Tibial nerve (tissue), 4 donors: ENCODE results near the gene SLC39A10. TPM values are rescaled to one million over a fixed set of nuclear protein-coding genes. Genes with fewer than 3 reads are reported as not detected.

Experiments used
- DNase-seq, 2 donors: peaks; one replicate each; pipeline ENCODE4 v3.0.0-alpha.2; 2019; ENCODE audit warnings: low spot score in 2 of 2
- H3K27ac ChIP-seq, 4 donors: fragments of 200-600 bp; sonication (generic) in 3 of 4; one replicate each; pipeline ENCODE4 v1.5.1; 2017 to 2019; ENCODE audit warnings: mild to moderate bottlenecking in 1 of 4
- H3K27me3 ChIP-seq, 2 donors: fragments of 200-600 bp; sonication (generic) in 1 of 2; one replicate each; pipeline versions ENCODE4 v1.5.1 to v1.6.0; 2017 to 2019
- H3K36me3 ChIP-seq, 3 donors: fragments of 200-600 bp; sonication (generic); one replicate each; pipeline ENCODE4 v1.5.1; 2018 to 2019
- H3K4me1 ChIP-seq, 4 donors: fragments of 200-600 bp; sonication (generic) in 3 of 4; one replicate each; pipeline ENCODE4 v1.5.1; 2017 to 2019
- H3K4me3 ChIP-seq, 4 donors: fragments of 200-600 bp; sonication (generic) in 3 of 4; one replicate each; pipeline ENCODE4 v1.5.1; 2017 to 2019; ENCODE audit warnings: mild to moderate bottlenecking in 1 of 4, moderate library complexity in 1 of 4
- H3K9me3 ChIP-seq, 4 donors: fragments of 200-600 bp; sonication (generic) in 3 of 4; one replicate each; pipeline ENCODE4 v1.5.1; 2017 to 2019
- EP300 ChIP-seq, 2 donors: sonication (generic); formaldehyde crosslinking; IDR thresholded peaks; one replicate each; pipeline ENCODE4 v1.6.1; 2017; ENCODE audit warnings: antibody characterized with exemption in 2 of 2, mild to moderate bottlenecking in 1 of 2
- POLR2A ChIP-seq, 2 donors: fragments of 450-650 bp; IDR thresholded peaks; one replicate each; pipeline ENCODE4 v1.6.1; 2017; ENCODE audit warnings: antibody characterized with exemption in 2 of 2, mild to moderate bottlenecking in 2 of 2, moderate library complexity in 2 of 2
- WGBS, 2 donors: methylation state at CpG; one replicate each; pipeline ENCODE4 v1.1.5; 2018; 5-methylcytosine and 5-hydroxymethylcytosine counted together
- total RNA-seq, 4 donors: library from RNA; depleted of rRNA; stranded (reverse); fragments of >200 nt; gene quantifications; one replicate each; pipeline ENCODE4 v1.1.0, GENCODE V29; 2016
- TF ChIP-seq, protein P1 (sequence below), 5 experiments: fragments of 200-600 bp in 3 of 5; fragments of 450-650 bp in 2 of 5; sonication (generic) in 3 of 5; IDR thresholded peaks; one replicate each; pipeline ENCODE4 v1.5.1; 2016 to 2019; ENCODE audit warnings: antibody characterized with exemption in 5 of 5, mild to moderate bottlenecking in 3 of 5, moderate library complexity in 2 of 5

Gene SLC39A10
- total RNA-seq, 4 donors from 2014 or later = 17.7 to 24.9 (median 20.7) TPM

DNA sequence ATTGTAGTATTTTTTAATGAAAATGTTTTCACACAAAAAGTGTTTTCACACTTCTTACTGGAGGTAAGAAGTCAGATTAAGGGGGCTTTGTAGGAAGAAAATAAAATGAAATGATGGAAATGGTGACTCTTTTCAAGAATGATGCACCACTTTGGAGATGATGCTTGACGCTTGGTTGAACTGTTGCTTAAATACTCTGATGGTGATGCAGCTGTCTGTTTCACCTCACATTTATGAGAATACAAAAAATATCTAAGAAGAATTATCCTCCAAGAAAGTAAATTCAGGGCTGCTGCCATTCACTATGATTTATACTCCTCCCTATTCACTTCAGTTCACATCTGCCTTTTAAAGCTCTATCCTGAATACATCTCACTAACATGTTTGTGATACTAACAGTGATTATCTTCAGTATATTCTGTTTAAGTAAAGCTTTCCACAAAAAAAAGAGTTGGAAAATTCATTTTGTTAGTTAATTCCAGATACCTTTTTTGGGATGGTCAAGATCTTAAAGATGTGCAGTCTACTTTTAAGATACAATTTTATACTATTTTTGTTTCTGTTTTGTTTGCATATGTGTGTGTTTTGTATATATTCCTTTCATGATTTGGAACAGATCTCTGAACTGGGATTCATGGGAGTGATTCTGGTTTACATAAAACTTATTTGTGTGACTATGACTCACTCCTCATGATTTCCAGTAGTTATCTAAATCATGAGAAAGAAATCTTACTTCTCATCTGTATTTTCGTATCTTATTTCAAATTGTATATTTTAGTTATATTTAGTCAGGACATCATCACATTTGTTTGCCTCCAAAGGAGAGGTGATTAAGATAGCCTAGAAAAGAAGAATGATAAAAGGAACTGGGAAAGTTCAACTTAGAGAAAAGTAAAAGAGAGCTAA lies 53.1 kb downstream of the SLC39A10 start:
- H3K9me3 ChIP-seq = no peaks in the 10 kb centered on the region
- no peaks in the 10 kb centered on the region for H3K27me3 ChIP-seq
- H3K27ac ChIP-seq = no peak overlapping the region
- DNase-seq = no peak
- 87 to 89% methylated on average over 2 of the region's 2 CpGs for WGBS, 2 donors
- no peaks in the 10 kb centered on the region for H3K4me1 ChIP-seq
- TF ChIP-seq POLR2A (IDR thresholded peaks at IDR 0.05) = no peak
- no peak for TF ChIP-seq EP300 (IDR thresholded peaks at IDR 0.05)
- TF ChIP-seq, protein P1, sequence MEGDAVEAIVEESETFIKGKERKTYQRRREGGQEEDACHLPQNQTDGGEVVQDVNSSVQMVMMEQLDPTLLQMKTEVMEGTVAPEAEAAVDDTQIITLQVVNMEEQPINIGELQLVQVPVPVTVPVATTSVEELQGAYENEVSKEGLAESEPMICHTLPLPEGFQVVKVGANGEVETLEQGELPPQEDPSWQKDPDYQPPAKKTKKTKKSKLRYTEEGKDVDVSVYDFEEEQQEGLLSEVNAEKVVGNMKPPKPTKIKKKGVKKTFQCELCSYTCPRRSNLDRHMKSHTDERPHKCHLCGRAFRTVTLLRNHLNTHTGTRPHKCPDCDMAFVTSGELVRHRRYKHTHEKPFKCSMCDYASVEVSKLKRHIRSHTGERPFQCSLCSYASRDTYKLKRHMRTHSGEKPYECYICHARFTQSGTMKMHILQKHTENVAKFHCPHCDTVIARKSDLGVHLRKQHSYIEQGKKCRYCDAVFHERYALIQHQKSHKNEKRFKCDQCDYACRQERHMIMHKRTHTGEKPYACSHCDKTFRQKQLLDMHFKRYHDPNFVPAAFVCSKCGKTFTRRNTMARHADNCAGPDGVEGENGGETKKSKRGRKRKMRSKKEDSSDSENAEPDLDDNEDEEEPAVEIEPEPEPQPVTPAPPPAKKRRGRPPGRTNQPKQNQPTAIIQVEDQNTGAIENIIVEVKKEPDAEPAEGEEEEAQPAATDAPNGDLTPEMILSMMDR (IDR thresholded peaks at IDR 0.05) = no peak
- H3K4me3 ChIP-seq = no peak overlapping the region
- H3K36me3 ChIP-seq = peaks cover 0 to 50% (median 0%) of the 10 kb centered on the region in 3 donors

DNA sequence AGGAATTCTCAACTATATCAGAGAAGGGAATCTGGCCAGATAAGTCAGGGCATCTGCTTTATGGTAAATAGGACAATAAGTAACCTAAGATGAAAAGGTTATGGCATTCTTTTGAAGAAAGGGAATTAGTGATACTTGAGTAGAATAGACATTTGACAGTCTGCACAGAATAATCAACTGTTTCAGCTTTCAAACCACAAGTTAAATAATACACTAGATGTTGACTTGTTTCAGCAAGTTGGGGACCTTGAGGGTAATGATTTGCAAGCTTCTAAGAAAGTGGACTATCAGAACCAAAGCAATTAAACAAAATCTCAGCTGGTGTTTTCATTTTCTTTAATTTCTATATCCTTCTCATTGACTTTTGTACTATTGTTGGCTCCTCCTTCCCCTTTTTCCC lies 54.5 kb downstream of the SLC39A10 start:
- no peaks in the 10 kb centered on the region for H3K4me1 ChIP-seq
- no peak for DNase-seq
- no peaks in the 10 kb centered on the region for H3K9me3 ChIP-seq
- H3K36me3 ChIP-seq = peaks cover 0 to 61% (median 0%) of the 10 kb centered on the region in 3 donors
- H3K27me3 ChIP-seq = no peaks in the 10 kb centered on the region
- no peak for TF ChIP-seq POLR2A (IDR thresholded peaks at IDR 0.05)
- no peak for TF ChIP-seq EP300 (IDR thresholded peaks at IDR 0.05)
- TF ChIP-seq, protein P1 (IDR thresholded peaks at IDR 0.05) = no peak
- H3K27ac ChIP-seq = no peak overlapping the region
- H3K4me3 ChIP-seq = no peak overlapping the region

DNA sequence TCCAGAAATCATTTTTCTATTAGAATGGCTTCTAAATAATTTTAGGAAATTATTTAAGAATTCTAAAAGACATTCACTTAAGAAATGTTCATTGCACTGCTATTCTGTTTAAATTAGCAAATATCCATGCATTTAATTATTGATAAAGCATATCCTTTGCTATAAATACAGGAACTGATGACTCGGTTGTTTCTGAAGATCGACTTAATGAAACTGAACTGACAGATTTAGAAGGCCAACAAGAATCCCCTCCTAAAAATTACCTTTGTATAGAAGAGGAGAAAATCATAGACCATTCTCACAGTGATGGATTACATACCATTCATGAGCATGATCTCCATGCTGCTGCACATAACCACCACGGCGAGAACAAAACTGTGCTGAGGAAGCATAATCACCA lies 59.4 kb downstream of the SLC39A10 start:
- H3K36me3 ChIP-seq = peaks cover 0 to 86% (median 0%) of the 10 kb centered on the region in 3 donors
- no peaks in the 10 kb centered on the region for H3K9me3 ChIP-seq
- no peaks in the 10 kb centered on the region for H3K4me1 ChIP-seq
- no peak overlapping the region for H3K27ac ChIP-seq
- 95 to 96% methylated on average over 4 of the region's 4 CpGs for WGBS, 2 donors
- H3K4me3 ChIP-seq = no peak overlapping the region
- no peak for DNase-seq
- TF ChIP-seq POLR2A (IDR thresholded peaks at IDR 0.05) (no peak), EP300 (IDR thresholded peaks at IDR 0.05) (no peak)
- TF ChIP-seq, protein P1 (IDR thresholded peaks at IDR 0.05) = no peak
- H3K27me3 ChIP-seq = no peaks in the 10 kb centered on the region

DNA sequence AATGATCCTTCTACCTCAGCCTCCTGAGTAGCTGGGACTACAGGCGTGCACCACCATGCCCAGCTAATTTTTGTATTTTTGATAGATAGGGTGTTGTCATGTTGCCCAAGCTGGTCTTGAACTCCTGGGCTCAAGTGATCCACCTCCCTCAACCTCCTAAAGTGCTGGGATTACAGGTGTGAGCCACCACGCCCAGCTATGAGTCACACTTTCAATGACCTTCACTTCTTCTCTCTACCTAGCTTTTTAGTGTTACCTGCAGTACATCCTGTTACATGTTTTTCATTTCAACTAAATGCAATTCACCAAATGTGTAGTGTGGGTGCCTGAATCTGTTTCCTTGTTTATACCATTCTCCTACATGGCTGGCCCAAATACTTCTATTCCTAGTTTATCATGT lies 64.0 kb downstream of the SLC39A10 start:
- 96 to 98% methylated on average over 2 of the region's 2 CpGs for WGBS, 2 donors

DNA sequence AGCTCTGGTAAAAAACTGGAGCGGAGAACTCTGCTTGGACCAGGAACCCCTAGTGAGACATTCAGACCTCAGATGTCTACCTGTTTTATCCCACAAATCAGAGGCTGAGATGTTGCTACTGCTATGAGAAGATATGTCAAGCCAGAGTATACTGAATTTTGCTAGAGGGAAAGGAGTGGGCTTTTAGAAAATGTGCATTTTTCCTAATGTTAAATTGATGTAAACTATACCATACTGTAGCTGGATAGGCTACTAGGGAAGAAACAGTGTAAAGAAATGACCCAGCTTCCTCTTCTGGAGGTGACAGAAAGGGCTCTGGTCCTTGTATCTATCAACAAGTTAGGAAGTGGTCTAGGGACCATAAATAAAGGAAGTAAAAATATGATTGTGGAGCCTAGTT lies 65.0 kb downstream of the SLC39A10 start:
- no peaks in the 10 kb centered on the region for H3K9me3 ChIP-seq
- no peaks in the 10 kb centered on the region for H3K4me1 ChIP-seq
- 100% methylated on average over 1 of the region's 1 CpG for WGBS, 2 donors
- H3K27me3 ChIP-seq = no peaks in the 10 kb centered on the region
- no peak for DNase-seq
- no peak overlapping the region for H3K27ac ChIP-seq
- no peak overlapping the region for H3K4me3 ChIP-seq
- peaks cover 0 to 63% (median 0%) of the 10 kb centered on the region in 3 donors for H3K36me3 ChIP-seq
- TF ChIP-seq POLR2A (IDR thresholded peaks at IDR 0.05) (no peak), EP300 (IDR thresholded peaks at IDR 0.05) (no peak)
- TF ChIP-seq, protein P1 (IDR thresholded peaks at IDR 0.05) = no peak

More for the DNA sequence above, 64.0 kb downstream of the SLC39A10 start:
- TF ChIP-seq, protein P1 (IDR thresholded peaks at IDR 0.05) = no peak
- TF ChIP-seq POLR2A (IDR thresholded peaks at IDR 0.05) (no peak), EP300 (IDR thresholded peaks at IDR 0.05) (no peak)
- Histone ChIP-seq H3K4me1 (no peaks in the 10 kb centered on the region), H3K36me3 (peaks cover 0 to 73% (median 0%) of the 10 kb centered on the region in 3 donors), H3K27ac (no peak overlapping the region), H3K9me3 (no peaks in the 10 kb centered on the region), H3K27me3 (no peaks in the 10 kb centered on the region), H3K4me3 (no peak overlapping the region)
- DNase-seq = no peak
